Panc1 (cell line): Measurements from ENCODE around the gene CREB5. TPM values are rescaled to one million over a fixed set of nuclear protein-coding genes. Genes with fewer than 3 reads are reported as not detected.

ENCODE experiments used
- ATAC-seq: fragments of 200-7000 bp; cut with Tn5 transposase; 2 replicates; pipeline ENCODE4 v1.9.1; 2020; ENCODE audit warnings: mild to moderate bottlenecking, moderate library complexity
- BruUV-seq: library from RNA; stranded (reverse); fragments of 400-500 nt; replicated peaks from 2 replicates; lab custom pipeline; 2021; lab: Mats Ljungman, UMichigan
- CTCF ChIA-PET: fragments of 300-600 bp; sonication (Branson Sonifier 250); formaldehyde crosslinking; loops from one replicate; lab custom pipeline; 2022; ENCODE audit warnings: antibody characterized with exemption; lab: Charles Lee
- POLR2A ChIA-PET: fragments of 300-600 bp; sonication (Branson Sonifier 250); formaldehyde crosslinking; loops from one replicate; lab custom pipeline; 2022; ENCODE audit warnings: antibody characterized with exemption; lab: Charles Lee
- DNase-seq: peaks from one replicate; pipeline ENCODE4 v3.0.0-alpha.2; 2010; ENCODE audit warnings: low read depth, low spot score
- H3K27ac ChIP-seq: 2 replicates; pipeline ENCODE4 v1.5.1; 2011; ENCODE audit warnings: mild to moderate bottlenecking, low read length, inconsistent platforms
- H3K27me3 ChIP-seq: fragments of 200-500 bp; sonication (Bioruptor generic); 2 replicates; pipeline ENCODE4 v1.6.0; 2014; ENCODE audit warnings: low read length, inconsistent platforms; ENCODE audit not compliant: control insufficient read depth, insufficient read depth
- H3K36me3 ChIP-seq: fragments of 200-500 bp; sonication (Bioruptor generic); 2 replicates; pipeline ENCODE4 v1.5.1; 2014; ENCODE audit warnings: inconsistent platforms, mild to moderate bottlenecking, low read length, moderate library complexity; ENCODE audit not compliant: control insufficient read depth, insufficient read depth
- H3K4me1 ChIP-seq: 2 replicates; pipeline ENCODE4 v1.5.1; 2011; ENCODE audit warnings: inconsistent platforms, mild to moderate bottlenecking, low read length, moderate library complexity; ENCODE audit not compliant: control insufficient read depth, insufficient read depth
- H3K4me3 ChIP-seq, 2 experiments: 2 replicates each; pipeline ENCODE4 v1.5.1; 2011 to 2012; ENCODE audit warnings: low read depth in 2 of 2, low read length in 2 of 2, mild to moderate bottlenecking in 2 of 2, inconsistent platforms in 1 of 2, moderate library complexity in 1 of 2
- H3K9me3 ChIP-seq: fragments of 200-500 bp; sonication (Bioruptor generic); 2 replicates; pipeline ENCODE4 v1.5.1; 2014; ENCODE audit warnings: low read depth, mild to moderate bottlenecking, inconsistent platforms, low read length, moderate library complexity; ENCODE audit not compliant: control insufficient read depth, insufficient read depth
- POLR2AphosphoS5 ChIP-seq: IDR thresholded peaks from 2 replicates; pipeline ENCODE4 v1.6.1; 2012; ENCODE audit warnings: mild to moderate bottlenecking, low read depth, low read length, moderate library complexity
- SIN3A ChIP-seq: IDR thresholded peaks from 2 replicates; pipeline ENCODE4 v1.6.1; 2012; ENCODE audit warnings: low read depth, mild to moderate bottlenecking, low read length, moderate library complexity, borderline replicate concordance; ENCODE audit not compliant: insufficient read depth
- TCF7L2 ChIP-seq: IDR thresholded peaks from 2 replicates; pipeline ENCODE4 v1.6.1; 2011; ENCODE audit warnings: mild to moderate bottlenecking, low read depth, low read length, inconsistent platforms
- in situ Hi-C: cut with HindIII; loops from 2 replicates; pipeline ENCODE4 v1.10.0; 2016; ENCODE audit warnings: low sequenced_read_pairs, low pct_unique_long_range_greater_than_20kb
- intact Hi-C: fragments of 100-400 bp; cut with micrococcal nuclease; formaldehyde crosslinking; loops from one replicate; pipeline ENCODE4 v1.10.0; 2022; ENCODE audit not compliant: unreplicated experiment
- total RNA-seq: library from RNA; stranded (reverse); gene quantifications from one replicate; pipeline ENCODE4 v1.2.1, GENCODE V29; 2021; ENCODE audit not compliant: unreplicated experiment
- TF ChIP-seq, protein P1 (sequence below), 2 experiments: IDR thresholded peaks; 2 replicates each; pipeline ENCODE4 v1.6.1; 2011 to 2012; ENCODE audit warnings: low read depth in 2 of 2, control low read depth in 1 of 2, low read length in 1 of 2, mild to moderate bottlenecking in 1 of 2, moderate library complexity in 1 of 2; ENCODE audit not compliant: insufficient read depth in 1 of 2
- TF ChIP-seq, protein P2 (sequence below): fragments of 450-650 bp; IDR thresholded peaks from 2 replicates; pipeline ENCODE4 v1.5.1; 2017; ENCODE audit warnings: mild to moderate bottlenecking

Gene CREB5
- total RNA-seq, 1 experiment from 2014 or later: 3.1 TPM

DNA sequence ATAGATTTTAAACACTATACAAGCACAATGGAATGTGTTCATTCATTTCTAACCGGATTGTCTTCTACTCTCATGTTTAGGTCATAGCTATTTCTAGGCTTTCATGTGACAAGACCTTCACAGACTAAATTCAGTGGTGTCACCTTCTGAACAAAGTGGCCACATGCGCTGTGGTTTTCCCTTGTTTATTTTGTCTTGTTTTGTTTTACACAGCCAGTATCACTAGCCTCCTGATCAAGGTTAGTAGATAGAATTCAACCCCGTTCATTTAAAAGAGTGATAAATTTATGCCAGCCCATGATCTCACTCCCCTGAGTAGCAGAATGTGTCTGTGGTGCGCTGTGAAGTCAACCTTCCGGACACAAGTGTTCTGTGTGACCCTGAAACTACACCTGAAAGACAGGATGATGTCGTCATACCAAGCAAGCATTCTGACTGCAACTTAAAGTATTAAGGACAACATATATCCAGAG lies 209.1 kb downstream of the CREB5 start:
- intact Hi-C loops: loop anchor here (10.0 kb wide), 2 partner anchors 233 to 327 kb away; no protein-coding TSS in a partner anchor
- no peaks in the 10 kb centered on the region for H3K4me1 ChIP-seq
- peaks cover 2% of the 10 kb centered on the region; the same call in 1 of the 2 replicates for H3K27me3 ChIP-seq
- H3K4me3 ChIP-seq: no peak overlapping the region
- ATAC-seq (no peak), DNase-seq (no peak)
- H3K36me3 ChIP-seq: no peaks in the 10 kb centered on the region
- in situ Hi-C loops: no loop called here
- ChIA-PET POLR2A (no interaction called here), CTCF (no interaction called here)
- H3K9me3 ChIP-seq: no peaks in the 10 kb centered on the region
- TF ChIP-seq TCF7L2: no peak
- TF ChIP-seq, protein P1, sequence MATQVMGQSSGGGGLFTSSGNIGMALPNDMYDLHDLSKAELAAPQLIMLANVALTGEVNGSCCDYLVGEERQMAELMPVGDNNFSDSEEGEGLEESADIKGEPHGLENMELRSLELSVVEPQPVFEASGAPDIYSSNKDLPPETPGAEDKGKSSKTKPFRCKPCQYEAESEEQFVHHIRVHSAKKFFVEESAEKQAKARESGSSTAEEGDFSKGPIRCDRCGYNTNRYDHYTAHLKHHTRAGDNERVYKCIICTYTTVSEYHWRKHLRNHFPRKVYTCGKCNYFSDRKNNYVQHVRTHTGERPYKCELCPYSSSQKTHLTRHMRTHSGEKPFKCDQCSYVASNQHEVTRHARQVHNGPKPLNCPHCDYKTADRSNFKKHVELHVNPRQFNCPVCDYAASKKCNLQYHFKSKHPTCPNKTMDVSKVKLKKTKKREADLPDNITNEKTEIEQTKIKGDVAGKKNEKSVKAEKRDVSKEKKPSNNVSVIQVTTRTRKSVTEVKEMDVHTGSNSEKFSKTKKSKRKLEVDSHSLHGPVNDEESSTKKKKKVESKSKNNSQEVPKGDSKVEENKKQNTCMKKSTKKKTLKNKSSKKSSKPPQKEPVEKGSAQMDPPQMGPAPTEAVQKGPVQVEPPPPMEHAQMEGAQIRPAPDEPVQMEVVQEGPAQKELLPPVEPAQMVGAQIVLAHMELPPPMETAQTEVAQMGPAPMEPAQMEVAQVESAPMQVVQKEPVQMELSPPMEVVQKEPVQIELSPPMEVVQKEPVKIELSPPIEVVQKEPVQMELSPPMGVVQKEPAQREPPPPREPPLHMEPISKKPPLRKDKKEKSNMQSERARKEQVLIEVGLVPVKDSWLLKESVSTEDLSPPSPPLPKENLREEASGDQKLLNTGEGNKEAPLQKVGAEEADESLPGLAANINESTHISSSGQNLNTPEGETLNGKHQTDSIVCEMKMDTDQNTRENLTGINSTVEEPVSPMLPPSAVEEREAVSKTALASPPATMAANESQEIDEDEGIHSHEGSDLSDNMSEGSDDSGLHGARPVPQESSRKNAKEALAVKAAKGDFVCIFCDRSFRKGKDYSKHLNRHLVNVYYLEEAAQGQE (IDR thresholded peaks at IDR 0.05; ENCODE audit: insufficient read depth in 1 of 2, low read depth in 2 of 2, low read length in 1 of 2): no peak
- no peak for TF ChIP-seq POLR2AphosphoS5
- TF ChIP-seq SIN3A: no peak
- TF ChIP-seq, protein P2, sequence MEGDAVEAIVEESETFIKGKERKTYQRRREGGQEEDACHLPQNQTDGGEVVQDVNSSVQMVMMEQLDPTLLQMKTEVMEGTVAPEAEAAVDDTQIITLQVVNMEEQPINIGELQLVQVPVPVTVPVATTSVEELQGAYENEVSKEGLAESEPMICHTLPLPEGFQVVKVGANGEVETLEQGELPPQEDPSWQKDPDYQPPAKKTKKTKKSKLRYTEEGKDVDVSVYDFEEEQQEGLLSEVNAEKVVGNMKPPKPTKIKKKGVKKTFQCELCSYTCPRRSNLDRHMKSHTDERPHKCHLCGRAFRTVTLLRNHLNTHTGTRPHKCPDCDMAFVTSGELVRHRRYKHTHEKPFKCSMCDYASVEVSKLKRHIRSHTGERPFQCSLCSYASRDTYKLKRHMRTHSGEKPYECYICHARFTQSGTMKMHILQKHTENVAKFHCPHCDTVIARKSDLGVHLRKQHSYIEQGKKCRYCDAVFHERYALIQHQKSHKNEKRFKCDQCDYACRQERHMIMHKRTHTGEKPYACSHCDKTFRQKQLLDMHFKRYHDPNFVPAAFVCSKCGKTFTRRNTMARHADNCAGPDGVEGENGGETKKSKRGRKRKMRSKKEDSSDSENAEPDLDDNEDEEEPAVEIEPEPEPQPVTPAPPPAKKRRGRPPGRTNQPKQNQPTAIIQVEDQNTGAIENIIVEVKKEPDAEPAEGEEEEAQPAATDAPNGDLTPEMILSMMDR: no peak
- no peak overlapping the region for H3K27ac ChIP-seq
- BruUV-seq: no TSS peak

DNA sequence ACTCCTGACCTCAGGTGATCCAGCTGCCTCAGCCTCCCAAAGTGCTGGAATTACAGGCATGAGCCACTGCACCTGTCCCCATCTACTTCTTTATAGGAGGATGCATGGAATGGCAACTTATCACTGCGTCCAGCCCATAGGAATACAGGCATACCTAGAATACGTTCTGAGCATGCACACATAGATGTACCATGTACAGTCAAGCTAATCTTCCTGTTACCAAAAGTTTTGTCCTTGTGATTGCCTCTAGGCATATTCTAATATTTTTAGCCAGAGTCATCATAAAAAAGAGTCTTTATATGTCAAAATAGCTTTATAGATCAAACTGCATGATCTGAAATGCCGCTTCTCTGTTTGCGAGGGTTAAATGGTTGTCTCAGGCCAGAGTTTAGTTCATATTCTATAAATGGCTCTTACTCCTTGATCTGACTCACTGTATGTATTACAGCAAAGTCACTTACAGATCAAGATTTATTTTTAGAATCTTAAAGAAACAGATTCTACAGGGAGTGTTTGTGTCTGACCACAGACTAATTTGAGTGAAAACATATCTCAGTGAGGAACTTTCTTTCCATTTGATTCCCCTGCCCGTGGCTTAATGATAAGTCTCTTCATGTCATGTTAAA lies 210.9 kb downstream of the CREB5 start:
- POLR2A ChIA-PET: no interaction called here
- BruUV-seq: no TSS peak
- CTCF ChIA-PET: no interaction called here
- H3K27ac ChIP-seq: no peak overlapping the region
- H3K27me3 ChIP-seq: peaks cover 2% of the 10 kb centered on the region; the same call in 1 of the 2 replicates
- TF ChIP-seq, protein P2: no peak
- ATAC-seq (no peak), DNase-seq (no peak)
- H3K4me3 ChIP-seq: no peak overlapping the region
- H3K4me1 ChIP-seq: no peaks in the 10 kb centered on the region
- in situ Hi-C loops: no loop called here
- H3K36me3 ChIP-seq: no peaks in the 10 kb centered on the region
- H3K9me3 ChIP-seq: no peaks in the 10 kb centered on the region
- intact Hi-C loops: loop anchor here (10.0 kb wide), 2 partner anchors 232 to 328 kb away; no protein-coding TSS in a partner anchor
